Endothelial cell of umbilical vein (primary cell): ENCODE measurements around the gene TOLLIP. TPM values are rescaled to one million over a fixed set of nuclear protein-coding genes. Genes with fewer than 3 reads are reported as not detected.

Source experiments
- BruUV-seq: library from RNA; stranded (reverse); fragments of 400-500 nt; replicated peaks from 2 replicates; lab custom pipeline; 2021; lab: Mats Ljungman, UMichigan
- CTCF ChIA-PET: fragments of 300-600, 350-600 bp; sonication (Branson Sonifier 250); formaldehyde crosslinking; loops from one replicate; lab custom pipeline; 2021; ENCODE audit warnings: antibody characterized with exemption, inconsistent platforms; lab: Charles Lee
- POLR2A ChIA-PET: fragments of 300-600, 350-600 bp; sonication (Branson Sonifier 250); formaldehyde crosslinking; loops from one replicate; lab custom pipeline; 2021; ENCODE audit warnings: antibody characterized with exemption, inconsistent platforms; lab: Charles Lee
- DNase-seq: peaks from one replicate; pipeline ENCODE4 v3.0.0-alpha.2; 2011; ENCODE audit warnings: low read depth, low spot score
- FAIRE-seq: peaks from 2 replicates; lab custom pipeline; 2011; peaks lifted over from hg19 to GRCh38; lab: Jason Lieb, UNC
- H2AFZ ChIP-seq: 2 replicates; pipeline ENCODE4 v1.6.0; 2012; ENCODE audit warnings: low read depth, low read length, control low read depth, inconsistent platforms
- H3K27ac ChIP-seq: 2 replicates; pipeline ENCODE4 v1.5.1; 2011; ENCODE audit warnings: low read depth, mild to moderate bottlenecking, control low read depth, low read length, moderate library complexity; ENCODE audit not compliant: insufficient read depth
- H3K27me3 ChIP-seq, 2 experiments: 2 replicates each; pipeline versions ENCODE4 v1.6.0 to v1.6.1; 2011; ENCODE audit warnings: low read length in 2 of 2, mixed read lengths in 1 of 2; ENCODE audit not compliant: control insufficient read depth in 2 of 2, insufficient read depth in 2 of 2
- H3K36me3 ChIP-seq, 2 experiments: 2 replicates in 1 of 2; 3 replicates in 1 of 2; pipeline ENCODE4 v1.5.1; 2011; ENCODE audit warnings: low read length in 2 of 2, mild to moderate bottlenecking in 1 of 2, moderate library complexity in 1 of 2; ENCODE audit not compliant: control insufficient read depth in 2 of 2, insufficient read depth in 2 of 2; ENCODE audit errors: extremely low read depth in 1 of 2
- H3K4me1 ChIP-seq: 3 replicates; pipeline ENCODE4 v1.5.1; 2011; ENCODE audit warnings: mild to moderate bottlenecking, low read length; ENCODE audit not compliant: control insufficient read depth, insufficient read depth; ENCODE audit errors: extremely low read depth
- H3K4me2 ChIP-seq: 2 replicates; pipeline ENCODE4 v1.6.1; 2011; ENCODE audit warnings: low read length, control low read depth, mixed read lengths; ENCODE audit not compliant: insufficient read depth
- H3K4me3 ChIP-seq, 3 experiments: fragments of 200-600 bp in 1 of 3; sonication (generic), shearing (Covaris generic) in 1 of 3; replicated peaks in 1 of 3; 2 replicates each; pipeline ENCODE4 v1.5.1; 2011 to 2016; ENCODE audit warnings: control low read depth in 3 of 3, low read length in 3 of 3, mild to moderate bottlenecking in 2 of 3, inconsistent platforms in 1 of 3, low read depth in 1 of 3, moderate library complexity in 1 of 3; ENCODE audit not compliant: insufficient read depth in 1 of 3
- H3K79me2 ChIP-seq: 2 replicates; pipeline ENCODE4 v1.6.0; 2012; ENCODE audit warnings: low read length, inconsistent platforms; ENCODE audit not compliant: control insufficient read depth, insufficient read depth
- H3K9ac ChIP-seq: replicated peaks from 2 replicates; pipeline ENCODE3; 2011; ENCODE audit warnings: low read length, control low read depth; ENCODE audit not compliant: insufficient read depth; ENCODE audit errors: extremely low read depth
- H3K9me1 ChIP-seq: replicated peaks from 3 replicates; pipeline ENCODE4 v1.6.0; 2011; ENCODE audit warnings: mild to moderate bottlenecking, low read length; ENCODE audit not compliant: control insufficient read depth, insufficient read depth; ENCODE audit errors: extremely low read depth
- H3K9me3 ChIP-seq: replicated peaks from 2 replicates; pipeline ENCODE4 v1.5.1; 2012; ENCODE audit warnings: low read length, inconsistent platforms; ENCODE audit not compliant: control insufficient read depth, insufficient read depth
- H4K20me1 ChIP-seq: replicated peaks from 2 replicates; pipeline ENCODE3; 2011; ENCODE audit warnings: mild to moderate bottlenecking, low read length; ENCODE audit not compliant: control insufficient read depth, insufficient read depth; ENCODE audit errors: extremely low read depth
- EZH2 ChIP-seq: IDR thresholded peaks from 2 replicates; pipeline ENCODE4 v1.6.1; 2012; ENCODE audit warnings: borderline replicate concordance, low read depth, mild to moderate bottlenecking, moderate library complexity, low read length, inconsistent platforms; ENCODE audit not compliant: severe bottlenecking
- FOS ChIP-seq: IDR thresholded peaks from 2 replicates; pipeline ENCODE4 v1.6.1; 2011; ENCODE audit warnings: mild to moderate bottlenecking, low read length, moderate library complexity, borderline replicate concordance; ENCODE audit not compliant: insufficient read depth
- GATA2 ChIP-seq: IDR thresholded peaks from 2 replicates; pipeline ENCODE4 v1.7.0; 2011; ENCODE audit warnings: low read depth, mild to moderate bottlenecking, moderate library complexity, mixed read lengths, low read length; ENCODE audit not compliant: insufficient read length, insufficient read depth
- JUN ChIP-seq: IDR thresholded peaks from 2 replicates; pipeline ENCODE4 v1.6.1; 2011; ENCODE audit warnings: borderline replicate concordance, low read depth; ENCODE audit not compliant: insufficient read length, insufficient read depth
- MYC ChIP-seq: IDR thresholded peaks from one replicate; pipeline ENCODE4 v1.6.1; 2011; ENCODE audit warnings: mild to moderate bottlenecking, low read depth, low read length
- POLR2A ChIP-seq: IDR thresholded peaks from 2 replicates; pipeline ENCODE4 v1.6.1; 2012; ENCODE audit warnings: low read depth, mild to moderate bottlenecking, control low read depth, low read length
- POLR2AphosphoS5 ChIP-seq: IDR thresholded peaks from 2 replicates; pipeline ENCODE4 v1.6.1; 2012; ENCODE audit warnings: low read depth, mild to moderate bottlenecking, control low read depth, low read length, moderate library complexity; ENCODE audit not compliant: insufficient read depth
- dilution Hi-C: fragments of 300-500 bp; cut with MboI; formaldehyde crosslinking; loops from one replicate; pipeline ENCODE4 v1.15.0; 2019; ENCODE audit warnings: low sequenced_read_pairs; ENCODE audit not compliant: extremely low pct_ligation_motif_present
- intact Hi-C: fragments of 100-400 bp; cut with micrococcal nuclease; formaldehyde crosslinking; loops from one replicate; pipeline ENCODE4 v1.10.0; 2022
- polyA plus RNA-seq, 4 experiments: library from polyadenylated mRNA; depleted of rRNA in 3 of 4; stranded (reverse) in 3 of 4; unstranded in 1 of 4; fragments of >200 nt; gene quantifications; 2 replicates each; pipeline versions ENCODE4 v1.2.1 to v1.2.3, GENCODE V29; 2011 to 2012; ENCODE audit warnings: missing spikeins in 1 of 4
- total RNA-seq: library from RNA; stranded (reverse); gene quantifications from 2 replicates; pipeline ENCODE4 v1.2.3, GENCODE V29; 2021
- TF ChIP-seq, protein P1 (sequence below), 2 donors: IDR thresholded peaks; 1 replicate in 1 of 2; 2 replicates in 1 of 2; pipeline ENCODE4 v1.5.1; 2011; ENCODE audit warnings: low read length in 2 of 2, mild to moderate bottlenecking in 2 of 2, moderate library complexity in 2 of 2, control low read depth in 1 of 2, inconsistent platforms in 1 of 2, low read depth in 1 of 2; ENCODE audit not compliant: insufficient read depth in 1 of 2; ENCODE audit errors: extremely low read depth in 1 of 2
- TF ChIP-seq, protein P2 (sequence below): IDR thresholded peaks from 2 replicates; pipeline ENCODE4 v1.6.1; 2011; ENCODE audit not compliant: insufficient read depth, insufficient read length

The TOLLIP gene
- total and polyA plus RNA-seq, 2 donors (not counting 3 experiments of a cell fraction or from before 2014, with no cell fraction given), result 49.6 to 64.8 TPM

DNA sequence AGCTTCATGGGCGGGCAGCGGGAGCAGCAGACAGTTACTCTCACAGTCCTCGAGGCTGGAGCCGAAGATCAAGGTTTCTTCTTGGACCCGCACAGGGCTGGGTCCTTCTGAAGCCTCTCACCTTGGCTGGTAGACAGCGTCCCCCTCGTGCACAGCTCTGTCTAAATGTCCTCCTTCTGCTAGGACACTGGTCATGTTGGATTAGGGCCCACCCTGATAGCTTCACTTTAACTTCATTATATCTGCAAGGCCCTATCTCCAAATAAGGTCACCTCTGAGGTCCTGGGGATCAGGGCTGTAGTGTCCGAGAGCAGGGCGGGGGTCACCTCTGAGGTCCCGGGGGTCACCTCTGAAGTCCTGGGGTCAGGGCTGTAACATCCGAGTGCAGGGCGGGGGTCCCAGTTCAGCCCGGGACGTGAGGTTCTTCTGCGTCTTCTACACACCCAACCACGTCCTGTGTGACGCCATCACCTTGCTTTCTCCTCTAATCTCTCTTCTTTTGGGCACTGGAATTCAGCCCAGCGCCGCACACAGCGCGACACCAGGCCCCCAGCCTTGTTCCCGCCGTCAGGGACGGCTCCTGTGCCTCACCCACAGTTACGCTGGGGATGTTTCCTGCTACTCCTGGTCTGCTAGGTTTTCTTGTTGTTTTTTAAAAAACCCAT is 34.1 kb upstream of the TOLLIP start:
- no peaks in the 10 kb centered on the region for H3K36me3 ChIP-seq
- no peak overlapping the region for H3K4me2 ChIP-seq
- H2AFZ ChIP-seq, result no peak overlapping the region
- TF ChIP-seq MYC, result no peak
- ChIA-PET POLR2A (no interaction called here), CTCF (interaction anchor here (1.4 kb wide), 1 partner anchor 7 kb away, joined by 4 read pairs; no protein-coding TSS in a partner anchor)
- no peaks in the 10 kb centered on the region for H3K27me3 ChIP-seq
- H3K9ac ChIP-seq, result no peak overlapping the region
- no TSS peak for BruUV-seq
- no peak for DNase-seq
- dilution Hi-C loops, result no loop called here
- H3K9me3 ChIP-seq, result no peaks in the 10 kb centered on the region
- H3K4me1 ChIP-seq, result no peaks in the 10 kb centered on the region
- H4K20me1 ChIP-seq, result no peaks in the 10 kb centered on the region
- intact Hi-C loops, result no loop called here
- no peak overlapping the region for H3K4me3 ChIP-seq
- no peak overlapping the region for H3K27ac ChIP-seq
- no peak for FAIRE-seq
- no peaks in the 10 kb centered on the region for H3K9me1 ChIP-seq
- no peaks in the 10 kb centered on the region for H3K79me2 ChIP-seq

DNA sequence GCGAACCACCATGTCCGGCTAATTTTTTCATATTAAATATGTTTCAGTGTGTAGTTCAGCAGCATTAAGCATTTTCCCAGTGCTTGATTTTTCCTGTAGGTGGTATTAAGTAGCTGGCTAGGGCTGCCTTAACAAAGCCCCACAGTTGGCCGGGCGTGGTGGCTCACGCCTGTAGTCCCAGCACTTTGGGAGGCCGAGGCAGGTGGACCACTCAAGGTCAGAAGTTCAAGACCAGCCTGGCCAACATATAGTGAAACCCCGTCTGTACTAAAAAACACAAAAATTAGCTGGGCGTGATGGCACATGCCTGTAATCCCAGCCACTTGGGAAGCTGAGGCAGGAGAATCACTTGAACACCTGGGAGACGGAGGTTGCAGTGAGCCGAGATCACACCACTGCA is 33.5 kb upstream of the TOLLIP start:
- POLR2A ChIA-PET, result no interaction called here
- H3K4me3 ChIP-seq, result no peak overlapping the region
- H2AFZ ChIP-seq, result no peak overlapping the region
- H4K20me1 ChIP-seq, result no peaks in the 10 kb centered on the region
- H3K36me3 ChIP-seq, result no peaks in the 10 kb centered on the region
- intact Hi-C loops, result no loop called here
- dilution Hi-C loops, result no loop called here
- no peak overlapping the region for H3K4me2 ChIP-seq
- FAIRE-seq (no peak), DNase-seq (no peak)
- no peaks in the 10 kb centered on the region for H3K4me1 ChIP-seq
- CTCF ChIA-PET, result interaction anchor here (1.4 kb wide), 1 partner anchor 8 kb away, joined by 4 read pairs; no protein-coding TSS in a partner anchor
- no peak overlapping the region for H3K27ac ChIP-seq
- BruUV-seq, result no TSS peak
- no peaks in the 10 kb centered on the region for H3K27me3 ChIP-seq
- no peak overlapping the region for H3K9ac ChIP-seq
- no peaks in the 10 kb centered on the region for H3K79me2 ChIP-seq
- no peaks in the 10 kb centered on the region for H3K9me1 ChIP-seq
- no peak for TF ChIP-seq EZH2
- no peak for TF ChIP-seq MYC
- TF ChIP-seq, protein P1, sequence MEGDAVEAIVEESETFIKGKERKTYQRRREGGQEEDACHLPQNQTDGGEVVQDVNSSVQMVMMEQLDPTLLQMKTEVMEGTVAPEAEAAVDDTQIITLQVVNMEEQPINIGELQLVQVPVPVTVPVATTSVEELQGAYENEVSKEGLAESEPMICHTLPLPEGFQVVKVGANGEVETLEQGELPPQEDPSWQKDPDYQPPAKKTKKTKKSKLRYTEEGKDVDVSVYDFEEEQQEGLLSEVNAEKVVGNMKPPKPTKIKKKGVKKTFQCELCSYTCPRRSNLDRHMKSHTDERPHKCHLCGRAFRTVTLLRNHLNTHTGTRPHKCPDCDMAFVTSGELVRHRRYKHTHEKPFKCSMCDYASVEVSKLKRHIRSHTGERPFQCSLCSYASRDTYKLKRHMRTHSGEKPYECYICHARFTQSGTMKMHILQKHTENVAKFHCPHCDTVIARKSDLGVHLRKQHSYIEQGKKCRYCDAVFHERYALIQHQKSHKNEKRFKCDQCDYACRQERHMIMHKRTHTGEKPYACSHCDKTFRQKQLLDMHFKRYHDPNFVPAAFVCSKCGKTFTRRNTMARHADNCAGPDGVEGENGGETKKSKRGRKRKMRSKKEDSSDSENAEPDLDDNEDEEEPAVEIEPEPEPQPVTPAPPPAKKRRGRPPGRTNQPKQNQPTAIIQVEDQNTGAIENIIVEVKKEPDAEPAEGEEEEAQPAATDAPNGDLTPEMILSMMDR (IDR thresholded peaks at IDR 0.05; ENCODE audit: extremely low read depth in 1 of 2, insufficient read depth in 1 of 2, low read depth in 1 of 2, low read length in 2 of 2), result no peak
- TF ChIP-seq, protein P2, sequence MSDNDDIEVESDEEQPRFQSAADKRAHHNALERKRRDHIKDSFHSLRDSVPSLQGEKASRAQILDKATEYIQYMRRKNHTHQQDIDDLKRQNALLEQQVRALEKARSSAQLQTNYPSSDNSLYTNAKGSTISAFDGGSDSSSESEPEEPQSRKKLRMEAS, result no peak
- TF ChIP-seq JUN, result no peak
- TF ChIP-seq GATA2, result no peak
- no peak for TF ChIP-seq FOS
- TF ChIP-seq POLR2AphosphoS5, result no peak
- no peak for TF ChIP-seq POLR2A
- no peaks in the 10 kb centered on the region for H3K9me3 ChIP-seq
